RWPE2 (cell line): ENCODE results near the gene GAS2L1.

ENCODE experiments used
- ATAC-seq: fragments of 200-7000 bp; cut with Tn5 transposase; 3 replicates; pipeline ENCODE4 v1.9.1; 2021; ENCODE audit warnings: low read depth
- DNase-seq: peaks from one replicate; pipeline ENCODE4 v3.0.0-alpha.2; 2020; ENCODE audit warnings: low spot score
- H3K27ac ChIP-seq: fragments of 450-650 bp; 2 replicates; pipeline ENCODE4 v1.5.1; 2017; ENCODE audit warnings: mild to moderate bottlenecking; ENCODE audit not compliant: poor library complexity, severe bottlenecking
- H3K27me3 ChIP-seq: fragments of 250-450 bp; sonication (Bioruptor Pico); 2 replicates; pipeline ENCODE4 v1.5.1; 2021; ENCODE audit warnings: mild to moderate bottlenecking, moderate library complexity; ENCODE audit not compliant: insufficient read depth, poor library complexity, severe bottlenecking
- H3K36me3 ChIP-seq: fragments of 250-450 bp; sonication (Bioruptor Pico); 2 replicates; pipeline ENCODE4 v1.5.1; 2020; ENCODE audit warnings: low read depth, mild to moderate bottlenecking, moderate library complexity
- H3K4me1 ChIP-seq: fragments of 250-450 bp; sonication (Bioruptor Pico); 2 replicates; pipeline ENCODE4 v1.5.1; 2021; ENCODE audit warnings: mild to moderate bottlenecking, moderate library complexity; ENCODE audit not compliant: insufficient read depth, poor library complexity, severe bottlenecking
- H3K4me3 ChIP-seq: fragments of 250-450 bp; sonication (Bioruptor Pico); 2 replicates; pipeline ENCODE4 v1.5.1; 2021; ENCODE audit warnings: mild to moderate bottlenecking, moderate library complexity; ENCODE audit not compliant: severe bottlenecking
- H3K9me3 ChIP-seq: fragments of 250-450 bp; sonication (Bioruptor Pico); 2 replicates; pipeline ENCODE4 v1.5.1; 2021; ENCODE audit warnings: mild to moderate bottlenecking, moderate library complexity; ENCODE audit not compliant: severe bottlenecking
- TF ChIP-seq, protein P1 (sequence below): fragments of 450-650 bp; IDR thresholded peaks from one replicate; pipeline ENCODE4 v1.5.1; 2017; ENCODE audit warnings: mild to moderate bottlenecking, moderate library complexity; ENCODE audit not compliant: poor library complexity, severe bottlenecking

Gene GAS2L1

GRCh38 chr22:29316141-29316828, 9.8 kb downstream of the GAS2L1 start:
- Histone ChIP-seq H3K4me3 (no peak overlapping the region), H3K9me3 (no peaks in the 10 kb centered on the region), H3K27ac (no peak overlapping the region), H3K36me3 (no peaks in the 10 kb centered on the region), H3K27me3 (peaks cover 31% of the 10 kb centered on the region), H3K4me1 (peaks cover under 1% of the 10 kb centered on the region)
- DNase-seq (no peak), ATAC-seq (no peak)
- TF ChIP-seq, protein P1, sequence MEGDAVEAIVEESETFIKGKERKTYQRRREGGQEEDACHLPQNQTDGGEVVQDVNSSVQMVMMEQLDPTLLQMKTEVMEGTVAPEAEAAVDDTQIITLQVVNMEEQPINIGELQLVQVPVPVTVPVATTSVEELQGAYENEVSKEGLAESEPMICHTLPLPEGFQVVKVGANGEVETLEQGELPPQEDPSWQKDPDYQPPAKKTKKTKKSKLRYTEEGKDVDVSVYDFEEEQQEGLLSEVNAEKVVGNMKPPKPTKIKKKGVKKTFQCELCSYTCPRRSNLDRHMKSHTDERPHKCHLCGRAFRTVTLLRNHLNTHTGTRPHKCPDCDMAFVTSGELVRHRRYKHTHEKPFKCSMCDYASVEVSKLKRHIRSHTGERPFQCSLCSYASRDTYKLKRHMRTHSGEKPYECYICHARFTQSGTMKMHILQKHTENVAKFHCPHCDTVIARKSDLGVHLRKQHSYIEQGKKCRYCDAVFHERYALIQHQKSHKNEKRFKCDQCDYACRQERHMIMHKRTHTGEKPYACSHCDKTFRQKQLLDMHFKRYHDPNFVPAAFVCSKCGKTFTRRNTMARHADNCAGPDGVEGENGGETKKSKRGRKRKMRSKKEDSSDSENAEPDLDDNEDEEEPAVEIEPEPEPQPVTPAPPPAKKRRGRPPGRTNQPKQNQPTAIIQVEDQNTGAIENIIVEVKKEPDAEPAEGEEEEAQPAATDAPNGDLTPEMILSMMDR, result no peak

DNA sequence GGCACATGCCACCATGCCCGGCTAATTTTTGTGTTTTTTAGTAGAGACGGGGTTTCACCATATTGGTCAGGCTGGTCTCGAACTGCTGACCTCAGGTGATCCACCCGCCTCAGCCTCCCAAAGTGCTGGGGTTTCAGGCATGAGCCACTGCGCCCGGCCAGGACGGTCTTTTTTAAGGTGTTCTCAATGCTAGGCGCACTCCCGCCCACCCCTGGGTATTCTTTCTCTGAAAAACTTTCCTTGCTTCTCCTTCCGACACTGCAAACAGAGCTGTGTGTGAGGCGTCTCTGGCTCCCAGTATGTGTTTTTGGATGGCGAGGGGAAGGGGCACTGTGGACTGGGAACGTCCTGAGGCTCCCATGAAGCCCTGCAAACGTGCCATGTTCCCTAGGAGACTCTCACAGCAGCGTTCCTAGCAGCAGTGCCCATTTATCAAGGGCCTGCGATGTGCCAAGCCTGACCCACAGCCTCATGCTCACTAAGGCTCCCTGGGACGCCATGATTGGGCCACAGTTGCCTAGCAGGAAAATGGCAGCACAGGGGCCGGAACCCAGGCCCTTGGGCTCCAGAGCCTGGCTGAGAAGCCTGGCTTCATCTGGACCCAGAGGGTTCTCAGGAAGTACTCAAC, 11.5 kb downstream of the GAS2L1 start:
- H3K4me3 ChIP-seq, result no peak overlapping the region
- H3K36me3 ChIP-seq, result no peaks in the 10 kb centered on the region
- H3K9me3 ChIP-seq, result no peaks in the 10 kb centered on the region
- H3K27me3 ChIP-seq, result peaks cover 31% of the 10 kb centered on the region
- DNase-seq (no peak), ATAC-seq (no peak)
- H3K27ac ChIP-seq, result no peak overlapping the region
- TF ChIP-seq, protein P1, result no peak
- no peaks in the 10 kb centered on the region for H3K4me1 ChIP-seq

DNA sequence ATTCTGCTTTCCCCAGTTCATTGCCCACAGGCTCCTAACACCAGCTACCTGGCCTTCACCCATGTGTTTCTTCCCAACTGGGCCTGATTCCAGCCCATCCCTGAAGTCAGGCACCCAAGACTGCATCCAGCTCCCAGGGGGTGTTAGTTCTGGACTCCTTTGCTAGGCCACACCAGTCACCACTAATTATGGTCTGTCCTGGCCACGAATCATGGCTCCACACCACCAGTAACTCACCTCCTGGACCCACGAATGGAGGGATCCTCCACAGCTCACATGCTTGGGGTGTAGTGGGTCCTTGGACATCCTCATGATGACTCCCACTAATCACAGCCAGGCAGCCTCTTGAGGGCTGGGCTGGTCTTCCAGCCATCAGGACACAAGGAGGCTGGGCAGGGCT, 12.6 kb downstream of the GAS2L1 start:
- H3K9me3 ChIP-seq, result no peaks in the 10 kb centered on the region
- H3K27me3 ChIP-seq, result peaks cover 20% of the 10 kb centered on the region
- no peak for DNase-seq
- no peak overlapping the region for H3K4me3 ChIP-seq
- no peaks in the 10 kb centered on the region for H3K4me1 ChIP-seq
- no peaks in the 10 kb centered on the region for H3K36me3 ChIP-seq
- ATAC-seq, result no peak
- H3K27ac ChIP-seq, result no peak overlapping the region
- TF ChIP-seq, protein P1, result no peak

GRCh38 chr22:29320546-29320945, 14.1 kb downstream of the GAS2L1 start:
- Histone ChIP-seq H3K4me3 (no peak overlapping the region), H3K36me3 (no peaks in the 10 kb centered on the region), H3K9me3 (no peaks in the 10 kb centered on the region), H3K27me3 (peaks cover 10% of the 10 kb centered on the region), H3K4me1 (no peaks in the 10 kb centered on the region), H3K27ac (no peak overlapping the region)
- TF ChIP-seq, protein P1, result peak; percentile 36
- DNase-seq (no peak), ATAC-seq (peak; percentile 47; the same call in 1 of the 3 replicates)

DNA sequence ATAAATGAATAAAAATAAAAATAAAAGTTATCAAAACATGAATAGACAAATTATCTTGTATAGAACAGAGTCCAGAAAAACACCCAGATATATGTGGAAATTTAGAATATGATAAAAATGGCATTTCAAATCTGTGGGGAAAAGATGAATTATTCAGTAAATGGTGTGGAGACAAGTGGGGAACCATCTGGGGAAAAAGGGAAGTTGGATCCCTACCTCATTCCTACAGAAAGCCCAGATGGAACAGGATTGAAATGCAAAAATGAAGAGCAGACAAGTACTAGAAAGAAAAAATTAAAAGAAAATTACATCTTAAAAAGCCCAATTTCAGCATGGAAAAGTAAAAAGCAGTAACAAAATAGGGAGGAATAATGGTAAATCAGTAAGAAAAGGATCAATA, 17.2 kb downstream of the GAS2L1 start:
- TF ChIP-seq, protein P1, result no peak
- Histone ChIP-seq H3K9me3 (no peaks in the 10 kb centered on the region), H3K36me3 (no peaks in the 10 kb centered on the region), H3K27me3 (no peaks in the 10 kb centered on the region), H3K4me1 (no peaks in the 10 kb centered on the region), H3K4me3 (no peak overlapping the region), H3K27ac (no peak overlapping the region)
- DNase-seq (no peak), ATAC-seq (no peak)
